ENCODE data around the gene FALEC. TPM values are rescaled to one million over a fixed set of nuclear protein-coding genes. Genes with fewer than 3 reads are reported as not detected.

FALEC gene
- total and polyA plus RNA-seq, 9 of the 15 experiments (the other 6 are each of a cell fraction or from before 2014, with no cell fraction given) = 0.15 to 1.8 (median 0.53) TPM; not detected in 5

GRCh38 chr1:150552128-150552910 lies 36.8 kb downstream of the FALEC start (continued):
- TF ChIP-seq MXD1 (CRISPR knock-in tag; IDR thresholded peaks at IDR 0.05; ENCODE audit: borderline replicate concordance, poor library complexity, severe bottlenecking) = no peak
- TF ChIP-seq DMBX1 (CRISPR knock-in tag; IDR thresholded peaks at IDR 0.05; ENCODE audit: borderline replicate concordance) = peak; percentile 49; the same call in 1 of the 2 replicates
- TF ChIP-seq E2F5 (CRISPR knock-in tag; IDR thresholded peaks at IDR 0.05) = no peak
- TF ChIP-seq POLR3G (IDR thresholded peaks at IDR 0.05; ENCODE audit: extremely low read depth, insufficient read length, insufficient replicate concordance) = no peak
- TF ChIP-seq GTF2F1 (IDR thresholded peaks at IDR 0.05; ENCODE audit: low read depth, low read length) = no peak
- TF ChIP-seq PML (IDR thresholded peaks at IDR 0.05; ENCODE audit: low read length) = no peak; the same call in 1 of the 2 replicates
- no peak for TF ChIP-seq CLOCK (CRISPR knock-in tag; IDR thresholded peaks at IDR 0.05; ENCODE audit: borderline replicate concordance)
- TF ChIP-seq WHSC1 (IDR thresholded peaks at IDR 0.05; ENCODE audit: low read length) = no peak
- peak in 1 of 2 experiments; percentile 68; a peak in 1 of 4 replicates for TF ChIP-seq RCOR1 (IDR thresholded peaks at IDR 0.05; ENCODE audit: borderline replicate concordance in 1 of 2, low read depth in 2 of 2, low read length in 2 of 2)
- TF ChIP-seq ZZZ3 (IDR thresholded peaks at IDR 0.05) = no peak
- no peak for TF ChIP-seq KAT8 (IDR thresholded peaks at IDR 0.05; ENCODE audit: low read depth)
- no peak for TF ChIP-seq CTCFL (IDR thresholded peaks at IDR 0.05; ENCODE audit: borderline replicate concordance, insufficient read depth, low read depth, low read length, poor library complexity, severe bottlenecking)
- TF ChIP-seq NFE2 (IDR thresholded peaks at IDR 0.05; ENCODE audit: low read depth) = 0 out of 2 replicates have a peak, but pooled peaks have one; percentile 15
- no peak for TF ChIP-seq TAF9B (IDR thresholded peaks at IDR 0.05; ENCODE audit: partially characterized antibody)
- TF ChIP-seq SMARCA5 (IDR thresholded peaks at IDR 0.05) = no peak
- no peak for TF ChIP-seq ZNF146 (CRISPR knock-in tag; IDR thresholded peaks at IDR 0.05; ENCODE audit: unreplicated experiment)
- TF ChIP-seq LARP7 (IDR thresholded peaks at IDR 0.05) = no peak
- no peak for TF ChIP-seq ZNF696 (CRISPR knock-in tag; conservative IDR thresholded peaks at IDR 0.05)
- no peak for TF ChIP-seq SLC30A9 (CRISPR knock-in tag; IDR thresholded peaks at IDR 0.05)

All from K562 (cell line).